Right lobe of liver (tissue), 6 donors: ENCODE results near the gene SMAD7. TPM values are rescaled to one million over a fixed set of nuclear protein-coding genes. Genes with fewer than 3 reads are reported as not detected.
A peak's percentile ranks its signal among the peaks of the same experiment; 100 is the strongest.

Source experiments
- ATAC-seq, 4 donors: fragments of 200-7000 bp; cut with Tn5 transposase; one replicate each; pipeline ENCODE4 v1.9.1; 2020; ENCODE audit warnings: mild to moderate bottlenecking in 4 of 4, moderate library complexity in 4 of 4
- DNase-seq, 3 donors: peaks; one replicate each; pipeline ENCODE4 v3.0.0-alpha.2; 2020
- H3K27ac ChIP-seq, 3 donors: fragments of 200-600 bp; one replicate each; pipeline ENCODE4 v1.8.0; 2022
- H3K27me3 ChIP-seq, 2 donors: fragments of 200-600 bp; one replicate each; pipeline ENCODE4 v1.8.0; 2022
- H3K36me3 ChIP-seq, 4 donors: fragments of 200-600 bp; sonication (generic) in 1 of 4; one replicate each; pipeline versions ENCODE4 v1.5.1 to v1.8.0; 2017 to 2022; ENCODE audit warnings: control low read depth in 1 of 4
- H3K4me1 ChIP-seq, 4 donors: fragments of 200-600 bp; sonication (generic) in 1 of 4; one replicate each; pipeline versions ENCODE4 v1.5.1 to v1.8.0; 2017 to 2022; ENCODE audit warnings: control low read depth in 1 of 4
- H3K4me3 ChIP-seq, 3 donors: fragments of 200-600 bp; one replicate each; pipeline ENCODE4 v1.8.0; 2022
- H3K9me3 ChIP-seq, 4 donors: fragments of 200-600 bp; sonication (generic) in 1 of 4; one replicate each; pipeline versions ENCODE4 v1.5.1 to v1.8.0; 2017 to 2022; ENCODE audit warnings: control low read depth in 1 of 4
- POLR2A ChIP-seq: fragments of 450-650 bp; IDR thresholded peaks from one replicate; pipeline ENCODE4 v1.6.1; 2017; ENCODE audit warnings: antibody characterized with exemption, mild to moderate bottlenecking
- WGBS: methylation state at CpG from one replicate; pipeline ENCODE4 v1.1.6; 2018; ENCODE audit warnings: low coverage, low lambda C conversion rate; ENCODE audit not compliant: insufficient coverage; ENCODE audit errors: missing lambda C conversion rate; 5-methylcytosine and 5-hydroxymethylcytosine counted together
- intact Hi-C, 2 donors: fragments of 100-400 bp; cut with DNase I; formaldehyde crosslinking; loops; one replicate each; pipeline versions ENCODE4 v1.11.2 to v1.14.1; 2022
- total RNA-seq, 6 experiments: library from RNA; depleted of rRNA in 2 of 6; stranded (reverse); fragments of >200 nt in 2 of 6; fragmentation: NEBNext Ultra II Directional in 3 of 6; extraction: Animal tissue kit (Norgen Biotek cat#: 25700) in 3 of 6; gene quantifications; one replicate each; pipeline versions ENCODE4 v1.1.0 to v1.2.4, GENCODE V29; 2016 to 2023
- TF ChIP-seq, protein P1 (sequence below), 4 donors: fragments of 200-600 bp in 3 of 4; fragments of 450-650 bp in 1 of 4; IDR thresholded peaks; one replicate each; pipeline versions ENCODE4 v1.5.1 to v1.8.0; 2016 to 2022; ENCODE audit warnings: antibody characterized with exemption in 4 of 4, mild to moderate bottlenecking in 2 of 4
- donor health status: DM: no; HTN: yes; CAD: no.
- donor health status: DM: no; HTN: no; CAD: no.
- donor health status: DM: no; HTN: no; CAD: no.
- donor health status: DM: no; HTN: yes; CAD: no.
- donor health status: DM: no; HTN: yes; CAD: no.

Gene SMAD7
- total RNA-seq, 6 experiments from 2014 or later: 8.2 to 13.5 (median 11.0) TPM

DNA sequence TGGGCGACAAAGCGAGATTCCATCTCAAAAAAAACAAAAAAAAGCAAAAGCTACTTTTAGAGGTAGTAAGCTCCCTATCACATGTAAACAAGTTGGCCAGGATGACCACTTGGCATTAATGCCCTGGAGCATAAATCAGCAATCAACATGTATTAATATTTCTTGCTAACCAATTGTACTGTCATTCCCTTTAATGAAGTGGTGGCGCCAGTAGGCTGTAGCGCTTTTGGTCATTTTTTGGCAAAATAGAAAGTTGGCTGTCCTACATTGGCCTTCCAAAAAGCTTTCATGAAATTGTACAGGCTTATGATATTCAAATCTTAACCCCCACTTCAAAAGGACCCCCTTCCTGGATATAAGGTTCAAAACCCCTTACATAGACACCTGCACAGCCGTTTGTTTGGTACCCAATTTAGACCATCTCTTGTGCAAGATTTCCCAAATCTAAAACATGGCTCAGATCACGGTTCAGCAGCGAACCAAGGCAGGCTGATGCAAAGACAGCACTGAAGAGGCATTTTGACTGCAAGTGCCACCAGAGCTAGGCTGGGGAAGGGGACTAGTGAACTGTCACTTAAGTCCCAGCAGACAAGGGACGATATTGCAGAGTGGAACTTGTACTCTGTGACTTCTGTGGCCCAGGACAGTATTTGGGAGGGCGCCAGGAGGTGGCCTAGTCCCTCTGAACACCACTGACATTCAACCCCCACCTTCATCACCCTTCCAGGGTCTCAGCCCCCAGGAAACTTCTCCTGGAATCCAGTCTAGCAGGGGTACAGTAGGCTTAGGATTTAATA lies 31.9 kb downstream of the SMAD7 start:
- Histone ChIP-seq H3K4me1 (peaks cover 0 to 9% (median 0%) of the 10 kb centered on the region in 4 donors), H3K4me3 (no peak overlapping the region), H3K27me3 (no peaks in the 10 kb centered on the region), H3K9me3 (no peaks in the 10 kb centered on the region), H3K36me3 (peaks cover 0 to 11% (median 5%) of the 10 kb centered on the region in 4 donors), H3K27ac (no peak overlapping the region)
- TF ChIP-seq, protein P1, sequence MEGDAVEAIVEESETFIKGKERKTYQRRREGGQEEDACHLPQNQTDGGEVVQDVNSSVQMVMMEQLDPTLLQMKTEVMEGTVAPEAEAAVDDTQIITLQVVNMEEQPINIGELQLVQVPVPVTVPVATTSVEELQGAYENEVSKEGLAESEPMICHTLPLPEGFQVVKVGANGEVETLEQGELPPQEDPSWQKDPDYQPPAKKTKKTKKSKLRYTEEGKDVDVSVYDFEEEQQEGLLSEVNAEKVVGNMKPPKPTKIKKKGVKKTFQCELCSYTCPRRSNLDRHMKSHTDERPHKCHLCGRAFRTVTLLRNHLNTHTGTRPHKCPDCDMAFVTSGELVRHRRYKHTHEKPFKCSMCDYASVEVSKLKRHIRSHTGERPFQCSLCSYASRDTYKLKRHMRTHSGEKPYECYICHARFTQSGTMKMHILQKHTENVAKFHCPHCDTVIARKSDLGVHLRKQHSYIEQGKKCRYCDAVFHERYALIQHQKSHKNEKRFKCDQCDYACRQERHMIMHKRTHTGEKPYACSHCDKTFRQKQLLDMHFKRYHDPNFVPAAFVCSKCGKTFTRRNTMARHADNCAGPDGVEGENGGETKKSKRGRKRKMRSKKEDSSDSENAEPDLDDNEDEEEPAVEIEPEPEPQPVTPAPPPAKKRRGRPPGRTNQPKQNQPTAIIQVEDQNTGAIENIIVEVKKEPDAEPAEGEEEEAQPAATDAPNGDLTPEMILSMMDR (IDR thresholded peaks at IDR 0.05): no peak
- no peak for TF ChIP-seq POLR2A
- peak in 1 of 3 donors; percentile 49 for DNase-seq
- ATAC-seq: peak in 1 of 4 donors; percentile 6
- intact Hi-C loops: no loop called here
- WGBS: 84% methylated on average over 7 of the region's 9 CpGs

DNA sequence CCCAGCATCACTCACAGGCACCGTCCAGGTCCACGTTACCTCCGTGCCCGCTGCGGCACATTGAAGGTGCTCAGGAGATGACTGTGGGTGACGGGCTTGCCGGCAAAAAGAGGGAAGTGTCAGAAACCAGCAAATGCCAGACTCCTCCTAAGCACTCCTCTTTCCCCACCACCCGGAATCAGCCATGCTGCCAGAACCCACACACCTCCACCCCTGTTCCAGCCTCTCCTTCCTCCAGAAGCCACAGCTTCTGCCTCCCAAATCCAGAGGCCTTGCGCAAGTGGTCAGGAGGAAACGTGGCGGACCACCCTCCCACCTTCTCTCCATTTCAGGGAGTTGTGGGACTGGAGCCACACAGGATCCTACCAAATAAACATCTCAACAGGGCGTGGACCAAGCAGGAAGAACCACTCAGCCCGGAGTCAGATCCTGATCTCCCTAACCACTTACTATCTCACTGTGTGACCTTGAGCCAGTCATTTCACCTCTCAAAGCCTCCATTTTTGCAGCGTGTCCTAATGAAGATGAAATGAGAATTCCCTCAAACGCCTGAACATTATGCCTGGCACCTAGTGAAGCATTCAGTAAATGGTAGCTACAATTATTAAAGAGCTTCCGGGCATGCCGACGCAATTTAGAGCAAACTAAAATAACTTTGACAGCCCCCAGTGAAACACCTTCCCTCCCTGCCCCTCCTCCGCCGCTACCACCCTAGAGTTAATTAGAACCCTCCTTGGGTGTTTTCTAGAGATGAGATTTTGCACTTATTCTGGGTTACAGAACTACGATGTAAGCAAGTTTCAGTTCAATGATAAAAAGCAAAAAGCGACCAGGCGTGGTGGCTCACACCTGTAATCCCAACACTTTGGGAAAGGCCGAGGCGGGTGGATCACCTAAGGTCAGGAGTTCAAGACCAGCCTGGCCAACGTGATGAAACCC lies 32.9 kb downstream of the SMAD7 start:
- DNase-seq (peak in 1 of 3 donors; percentile 44), ATAC-seq (no peak)
- Histone ChIP-seq H3K27me3 (no peaks in the 10 kb centered on the region), H3K9me3 (no peaks in the 10 kb centered on the region), H3K4me3 (no peak overlapping the region), H3K27ac (no peak overlapping the region), H3K4me1 (peaks cover 0 to 9% (median 0%) of the 10 kb centered on the region in 4 donors), H3K36me3 (peaks cover 0 to 11% (median 5%) of the 10 kb centered on the region in 4 donors)
- TF ChIP-seq, protein P1 (IDR thresholded peaks at IDR 0.05): no peak
- no peak for TF ChIP-seq POLR2A
- intact Hi-C loops: no loop called here
- 68% methylated on average over 26 of the region's 26 CpGs for WGBS

DNA sequence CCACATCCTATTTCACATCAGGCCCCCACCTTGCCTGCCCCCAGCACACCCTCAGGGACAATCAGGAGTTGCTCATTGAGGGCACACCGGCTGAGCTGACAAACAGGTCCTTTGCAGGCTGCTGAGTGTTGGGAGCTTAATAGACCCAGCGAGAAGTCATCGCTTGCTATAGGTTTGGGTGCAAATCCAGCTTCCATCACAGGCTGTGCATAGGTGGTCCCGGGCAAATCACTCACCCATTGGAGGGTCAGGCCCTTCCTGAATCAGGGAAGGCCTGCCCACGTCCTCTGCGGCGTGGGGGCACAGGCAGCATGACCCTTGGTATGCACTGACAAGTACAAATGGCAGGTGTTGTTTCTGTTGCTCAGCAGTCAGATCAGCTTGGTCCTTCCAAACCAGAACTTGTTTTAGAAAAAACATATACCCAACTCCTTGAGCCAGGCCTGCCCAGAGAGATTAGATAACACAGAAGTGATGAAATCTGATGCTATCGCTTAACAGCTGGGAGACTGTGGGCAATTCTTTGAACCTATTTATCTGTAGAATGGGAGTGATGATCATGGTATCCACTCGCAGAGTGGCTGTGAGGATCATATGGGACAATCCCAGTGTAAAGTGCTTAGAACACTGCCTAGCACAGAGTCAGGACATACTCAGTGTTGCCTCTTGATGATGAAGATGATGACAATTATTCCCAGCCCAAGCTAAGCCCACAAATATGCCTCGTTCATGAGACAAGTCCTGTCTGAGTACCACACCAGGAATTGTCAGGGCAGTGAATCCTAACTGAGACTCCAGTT lies 34.9 kb downstream of the SMAD7 start:
- no peaks in the 10 kb centered on the region for H3K9me3 ChIP-seq
- peaks cover 0 to 9% (median 0%) of the 10 kb centered on the region in 4 donors for H3K4me1 ChIP-seq
- 55% methylated on average over 3 of the region's 10 CpGs for WGBS
- H3K4me3 ChIP-seq: no peak overlapping the region
- intact Hi-C loops: no loop called here
- H3K36me3 ChIP-seq: peaks cover 0 to 3% (median 2%) of the 10 kb centered on the region in 4 donors
- no peaks in the 10 kb centered on the region for H3K27me3 ChIP-seq
- no peak overlapping the region for H3K27ac ChIP-seq
- ATAC-seq (peak in 1 of 4 donors; percentile 16), DNase-seq (peak in 1 of 3 donors; percentile 34)
- TF ChIP-seq, protein P1 (IDR thresholded peaks at IDR 0.05): no peak
- no peak for TF ChIP-seq POLR2A

DNA sequence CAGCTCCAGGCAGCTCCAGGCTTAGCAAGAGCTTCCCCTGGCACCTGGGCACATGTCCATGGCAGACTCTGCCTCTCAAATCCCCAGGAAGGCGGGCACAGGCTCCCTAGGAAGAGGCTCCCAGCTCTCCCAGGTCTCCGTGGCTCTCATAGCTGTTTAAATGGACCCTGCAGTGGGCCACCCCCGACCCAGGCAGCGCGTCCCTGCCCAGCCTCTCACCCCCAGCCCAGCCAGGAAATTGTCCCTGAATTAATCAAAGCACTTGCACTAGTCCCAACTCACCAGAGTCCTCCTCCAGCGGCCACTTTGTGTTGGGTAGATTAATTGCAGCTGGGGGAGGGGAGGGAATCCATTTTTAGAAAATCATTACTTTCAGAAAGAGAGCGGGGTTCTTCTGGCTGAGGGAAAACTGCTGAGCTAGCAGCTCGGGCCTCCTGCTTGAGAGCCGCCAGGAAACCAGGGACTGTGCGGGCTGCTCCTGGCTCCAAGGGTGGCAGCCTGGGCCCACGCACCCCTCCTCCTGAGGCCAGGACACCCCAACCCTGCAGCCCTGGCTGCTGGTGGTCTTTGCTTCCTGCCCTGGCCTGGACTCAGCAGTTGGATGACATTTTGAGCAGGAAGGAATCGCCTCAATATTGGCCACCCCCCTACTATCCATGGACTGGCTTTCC lies 36.0 kb downstream of the SMAD7 start:
- H3K36me3 ChIP-seq: no peaks in the 10 kb centered on the region
- peak in 1 of 3 donors; percentile 42 for DNase-seq
- intact Hi-C loops: no loop called here
- no peaks in the 10 kb centered on the region for H3K27me3 ChIP-seq
- TF ChIP-seq POLR2A: no peak
- TF ChIP-seq, protein P1 (IDR thresholded peaks at IDR 0.05): no peak
- peaks cover 0 to 9% (median 0%) of the 10 kb centered on the region in 4 donors for H3K4me1 ChIP-seq
- 60% methylated on average over 3 of the region's 12 CpGs for WGBS
- no peak overlapping the region for H3K4me3 ChIP-seq
- no peaks in the 10 kb centered on the region for H3K9me3 ChIP-seq
- peak; percentile 18 to 48 (median 40) for ATAC-seq
- H3K27ac ChIP-seq: no peak overlapping the region
